A673 (cell line): ENCODE measurements around the gene DHRS7. TPM values are rescaled to one million over a fixed set of nuclear protein-coding genes. Genes with fewer than 3 reads are reported as not detected.

ENCODE experiments used
- Bru-seq: library from RNA; stranded (reverse); fragments of 400-500 nt; gene quantifications from one replicate; lab custom pipeline; 2021; lab: Mats Ljungman, UMichigan
- BruChase-seq, 2 experiments: library from RNA; stranded (reverse); fragments of 400-500 nt; gene quantifications; one replicate each; lab custom pipeline; 2021; lab: Mats Ljungman, UMichigan
- BruUV-seq: library from RNA; stranded (reverse); fragments of 400-500 nt; replicated peaks from 2 replicates; lab custom pipeline; 2021; lab: Mats Ljungman, UMichigan
- CTCF ChIA-PET: fragments of 300-600 bp; sonication (Branson Sonifier 250); formaldehyde crosslinking; loops from one replicate; lab custom pipeline; 2022; ENCODE audit warnings: antibody characterized with exemption; lab: Charles Lee
- POLR2A ChIA-PET: fragments of 300-600 bp; sonication (Branson Sonifier 250); formaldehyde crosslinking; loops from one replicate; lab custom pipeline; 2022; ENCODE audit warnings: antibody characterized with exemption; ENCODE audit not compliant: low non-redundant PET; lab: Charles Lee
- DNase-seq: peaks from one replicate; pipeline ENCODE4 v3.0.0-alpha.2; 2015; ENCODE audit warnings: low spot score
- H3K27ac ChIP-seq: fragments of 200-600 bp; sonication (generic); 2 replicates; pipeline ENCODE4 v1.5.1; 2016; ENCODE audit warnings: mixed run types, low read depth, mild to moderate bottlenecking, mixed read lengths, antibody characterized with exemption, low read length; ENCODE audit not compliant: poor library complexity, severe bottlenecking
- H3K27me3 ChIP-seq: fragments of 200-600 bp; sonication (generic); replicated peaks from 2 replicates; pipeline ENCODE4 v1.6.1; 2017; ENCODE audit warnings: mixed run types, low read depth, mild to moderate bottlenecking, mixed read lengths, antibody characterized with exemption, low read length; ENCODE audit not compliant: insufficient read depth, poor library complexity
- H3K36me3 ChIP-seq: fragments of 200-600 bp; sonication (generic); 2 replicates; pipeline ENCODE4 v1.6.1; 2016; ENCODE audit warnings: mixed run types, mild to moderate bottlenecking, mixed read lengths, antibody characterized with exemption, low read length; ENCODE audit not compliant: insufficient read depth, poor library complexity, severe bottlenecking
- H3K4me1 ChIP-seq: fragments of 200-600 bp; sonication (generic); 2 replicates; pipeline ENCODE4 v1.6.1; 2017; ENCODE audit warnings: mixed run types, mild to moderate bottlenecking, mixed read lengths, antibody characterized with exemption, low read length; ENCODE audit not compliant: insufficient read depth, poor library complexity, severe bottlenecking
- H3K4me3 ChIP-seq: fragments of 200-600 bp; sonication (generic); 2 replicates; pipeline ENCODE4 v1.5.1; 2016; ENCODE audit warnings: low read depth, mixed run types, mild to moderate bottlenecking, mixed read lengths, low read length; ENCODE audit not compliant: poor library complexity, severe bottlenecking
- H3K9me3 ChIP-seq: fragments of 200-600 bp; sonication (generic); 2 replicates; pipeline ENCODE4 v1.6.1; 2016; ENCODE audit warnings: mixed run types, low read depth, mild to moderate bottlenecking, mixed read lengths, antibody characterized with exemption, low read length; ENCODE audit not compliant: poor library complexity, severe bottlenecking
- CTCF ChIP-seq: fragments of 300-800, 200-600 bp; sonication (generic); conservative IDR thresholded peaks from 2 replicates; pipeline ENCODE4 v1.5.1; 2017; ENCODE audit warnings: low read depth, mild to moderate bottlenecking, antibody characterized with exemption, low read length, moderate library complexity, mixed read lengths
- EZH2 ChIP-seq: fragments of 200-600 bp; sonication (generic); IDR thresholded peaks from 2 replicates; pipeline ENCODE4 v1.6.1; 2017; ENCODE audit warnings: borderline replicate concordance, low read depth, mild to moderate bottlenecking, mixed read lengths, antibody characterized with exemption, low read length; ENCODE audit not compliant: poor library complexity, severe bottlenecking
- intact Hi-C: fragments of 100-400 bp; cut with micrococcal nuclease; formaldehyde crosslinking; loops from one replicate; pipeline ENCODE4 v1.10.0; 2022; ENCODE audit not compliant: unreplicated experiment
- long read RNA-seq: library from polyadenylated mRNA; stranded (forward); transcript quantifications from one replicate; pipeline ENCODE4 v2.0.0, GENCODE V29; 2022
- total RNA-seq: library from RNA; stranded (reverse); gene quantifications from 2 replicates; pipeline ENCODE4 v1.2.3, GENCODE V29; 2021

The DHRS7 gene, protein sequence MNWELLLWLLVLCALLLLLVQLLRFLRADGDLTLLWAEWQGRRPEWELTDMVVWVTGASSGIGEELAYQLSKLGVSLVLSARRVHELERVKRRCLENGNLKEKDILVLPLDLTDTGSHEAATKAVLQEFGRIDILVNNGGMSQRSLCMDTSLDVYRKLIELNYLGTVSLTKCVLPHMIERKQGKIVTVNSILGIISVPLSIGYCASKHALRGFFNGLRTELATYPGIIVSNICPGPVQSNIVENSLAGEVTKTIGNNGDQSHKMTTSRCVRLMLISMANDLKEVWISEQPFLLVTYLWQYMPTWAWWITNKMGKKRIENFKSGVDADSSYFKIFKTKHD
- total RNA-seq (16.3 and 17.9 TPM in 2 replicates), Bru-seq, nascent RNA (percentile 48 among the genes with signal in this experiment), BruChase-seq, experiment 1, labeled RNA remaining after a 2-hour chase (percentile 42 among the genes with signal in this experiment), BruChase-seq, experiment 2, labeled RNA remaining after a 6-hour chase (percentile 46 among the genes with signal in this experiment)
- long read RNA-seq, transcript DHRS7-209 (7 exons, 1,322 nt): major isoform, 38 of 41 reads
- long read RNA-seq, partial matches to known transcripts: 1 of 41 reads
- long read RNA-seq, other reads (novel, unspliced or antisense): 1 of 41 reads

GRCh38 chr14:60164712-60165546 lies at the start of gene DHRS7:
Gene DHRS7, minus strand, starts transcription at chr14:60165398. Its CDS starts 89 bp downstream, at chr14:60165309.
- peak; percentile 30; the same call in 1 of the 2 replicates for TF ChIP-seq CTCF
- TF ChIP-seq EZH2: no peak

GRCh38 chr14:60214415-60215126 lies 49.4 kb upstream of the DHRS7 start:
- BruUV-seq: no TSS peak
- H3K9me3 ChIP-seq: no peaks in the 10 kb centered on the region
- H3K27ac ChIP-seq: no peak overlapping the region
- POLR2A ChIA-PET: no interaction called here
- no peaks in the 10 kb centered on the region for H3K4me1 ChIP-seq
- no peaks in the 10 kb centered on the region for H3K36me3 ChIP-seq
- CTCF ChIA-PET: no interaction called here
- intact Hi-C loops: no loop called here
- H3K4me3 ChIP-seq: no peak overlapping the region
- DNase-seq: no peak
- TF ChIP-seq EZH2: no peak
- no peaks in the 10 kb centered on the region for H3K27me3 ChIP-seq

More at GRCh38 chr14:60164712-60165546, at the start of gene DHRS7:
- ChIA-PET CTCF (interaction anchor here (0.9 kb wide), 1 partner anchor 100 kb away, joined by 3 read pairs; no protein-coding TSS in a partner anchor), POLR2A (no interaction called here)
- H3K36me3 ChIP-seq: no peaks in the 10 kb centered on the region
- no peaks in the 10 kb centered on the region for H3K27me3 ChIP-seq
- no peaks in the 10 kb centered on the region for H3K9me3 ChIP-seq
- H3K27ac ChIP-seq: peak within 1 kb of the TSS; percentile 28
- no peaks in the 10 kb centered on the region for H3K4me1 ChIP-seq
- intact Hi-C loops: loop anchor here (5.0 kb wide), 1 partner anchor 98 kb away; no protein-coding TSS in a partner anchor
- DNase-seq: peak; percentile 70
- no TSS peak for BruUV-seq
- peak within 1 kb of the TSS; percentile 79 for H3K4me3 ChIP-seq

DNA sequence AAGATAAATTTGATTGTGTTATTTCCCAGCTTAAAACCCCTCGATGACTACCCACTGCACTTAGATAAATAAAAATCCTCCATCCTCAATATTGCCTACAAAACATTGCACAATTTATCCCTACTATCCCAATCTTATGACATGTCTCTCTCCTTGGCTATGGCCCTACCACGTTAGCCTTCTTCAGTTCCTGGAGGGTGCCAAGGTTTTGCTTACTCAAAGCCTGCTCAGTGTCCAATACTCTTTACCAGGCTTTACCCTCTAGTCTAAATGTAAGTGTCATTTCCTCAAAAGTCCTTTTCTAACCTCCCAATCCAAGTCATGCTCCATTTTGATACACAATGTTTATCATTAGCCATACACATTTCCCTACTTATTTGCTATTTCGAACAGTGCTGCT lies 48.8 kb upstream of the DHRS7 start:
- no peaks in the 10 kb centered on the region for H3K9me3 ChIP-seq
- H3K27me3 ChIP-seq: no peaks in the 10 kb centered on the region
- no peaks in the 10 kb centered on the region for H3K36me3 ChIP-seq
- no peak overlapping the region for H3K27ac ChIP-seq
- ChIA-PET CTCF (no interaction called here), POLR2A (no interaction called here)
- BruUV-seq: no TSS peak
- intact Hi-C loops: no loop called here
- no peak for DNase-seq
- H3K4me1 ChIP-seq: no peaks in the 10 kb centered on the region
- H3K4me3 ChIP-seq: no peak overlapping the region
- no peak for TF ChIP-seq EZH2
